Activated CD4-positive, CD25-positive, alpha-beta regulatory T cell treated with anti-CD3 and anti-CD28 coated beads, Interleukin-2, amount 50 U/mL, for 24 hours (primary cell): ENCODE results near the gene P2RY8.
A peak's percentile ranks its signal among the peaks of the same experiment; 100 is the strongest.
"Not testable (repeated sequence)": the region's sequence is repeated elsewhere in the genome, so short reads cannot be mapped to it uniquely, and the experiment has no call there.

ENCODE experiments used
- ATAC-seq, 2 donors: fragments of 150-1000 bp; cut with Tn5 transposase; one replicate each; pipeline ENCODE4 v1.10.0; 2021; ENCODE audit warnings: mild to moderate bottlenecking in 1 of 2, moderate library complexity in 1 of 2

The P2RY8 gene

GRCh38 chrX:1485033-1485432, 52.0 kb downstream of the P2RY8 start:
- ATAC-seq, result no peak

- ATAC-seq, result no peak
Measured at GRCh38 chrX:1484638-1485019, 52.4 kb downstream of the P2RY8 start.

GRCh38 chrX:1483843-1484637, 52.9 kb downstream of the P2RY8 start:
- peak; percentile 15 to 34 for ATAC-seq

GRCh38 chrX:1482530-1482928, 54.5 kb downstream of the P2RY8 start:
- ATAC-seq, result not testable (repeated sequence)

DNA sequence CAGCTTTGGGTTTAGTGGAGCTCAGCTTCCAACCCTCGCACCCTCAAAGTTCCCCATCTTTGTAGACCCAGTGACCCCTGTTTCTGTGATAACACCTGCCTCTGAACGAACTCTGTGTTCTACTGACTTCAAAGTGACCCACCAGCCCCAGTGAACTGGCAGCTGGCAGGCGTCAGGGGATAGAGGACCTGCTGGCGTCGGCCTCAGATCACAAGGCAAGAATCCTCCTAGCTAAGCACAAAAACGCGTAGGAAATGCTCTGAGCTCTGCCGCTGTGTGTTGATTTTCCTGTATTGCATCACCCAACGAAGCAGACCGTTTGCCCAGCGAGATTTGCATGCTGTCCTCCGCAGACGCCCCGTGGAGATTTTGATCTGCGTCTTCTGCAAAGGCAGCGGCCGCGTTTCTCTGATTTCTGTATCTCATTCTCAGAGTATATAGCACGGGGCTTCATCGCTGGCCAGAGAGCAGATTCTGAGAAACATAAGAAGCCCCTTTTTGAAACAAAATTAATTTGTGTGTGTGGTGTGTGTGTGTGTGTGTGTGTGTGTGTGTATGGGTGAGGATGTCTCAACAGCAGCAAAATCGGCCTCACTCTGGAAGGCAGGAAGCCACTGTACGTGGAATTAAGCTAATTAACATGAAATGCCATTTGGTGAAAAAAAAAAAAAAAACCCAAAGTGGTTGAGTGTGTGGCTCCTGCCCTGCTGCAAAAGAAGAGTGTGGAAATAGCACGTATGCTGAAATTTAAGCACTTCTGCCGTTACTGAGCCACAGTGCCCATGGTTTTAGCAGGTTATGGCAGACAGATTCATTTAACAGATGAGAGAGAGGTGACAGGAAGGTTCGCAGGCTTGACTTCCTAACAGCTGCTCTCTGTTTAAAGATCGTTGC, 55.1 kb downstream of the P2RY8 start:
- ATAC-seq, result peak; percentile 73 to 80

- ATAC-seq, result peak; percentile 27 to 57
Measured at GRCh38 chrX:1480082-1480785, 56.8 kb downstream of the P2RY8 start.

GRCh38 chrX:1477801-1478458, 59.1 kb downstream of the P2RY8 start:
- ATAC-seq, result no peak

GRCh38 chrX:1477229-1477628, 59.8 kb downstream of the P2RY8 start:
- no peak for ATAC-seq

- ATAC-seq, result no peak
Measured at GRCh38 chrX:1476682-1477081, 60.3 kb downstream of the P2RY8 start.

GRCh38 chrX:1475881-1476280, 61.1 kb downstream of the P2RY8 start:
- ATAC-seq, result no peak

GRCh38 chrX:1475481-1475880, 61.5 kb downstream of the P2RY8 start:
- ATAC-seq, result no peak

- ATAC-seq, result not testable (repeated sequence)
Measured at GRCh38 chrX:1474593-1474992, 62.4 kb downstream of the P2RY8 start.

DNA sequence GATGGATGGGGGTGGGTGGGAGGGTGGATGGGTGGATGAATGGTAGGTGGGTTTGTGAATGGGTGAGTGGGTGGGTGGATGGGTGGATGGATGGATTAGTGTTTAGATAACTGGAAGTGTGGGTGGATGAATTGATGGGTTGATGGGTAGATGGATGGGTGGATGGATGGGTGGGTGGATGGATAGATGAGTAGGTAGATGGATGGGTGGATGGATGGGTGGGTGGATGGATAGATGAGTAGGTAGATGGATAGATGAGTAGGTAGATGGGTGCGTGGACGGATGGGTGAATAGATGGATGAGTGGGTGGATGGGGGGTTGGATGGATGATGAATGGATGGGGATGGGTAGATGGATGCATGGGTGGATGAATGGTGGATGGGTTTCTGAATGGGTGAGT, 64.0 kb downstream of the P2RY8 start:
- ATAC-seq, result no peak

DNA sequence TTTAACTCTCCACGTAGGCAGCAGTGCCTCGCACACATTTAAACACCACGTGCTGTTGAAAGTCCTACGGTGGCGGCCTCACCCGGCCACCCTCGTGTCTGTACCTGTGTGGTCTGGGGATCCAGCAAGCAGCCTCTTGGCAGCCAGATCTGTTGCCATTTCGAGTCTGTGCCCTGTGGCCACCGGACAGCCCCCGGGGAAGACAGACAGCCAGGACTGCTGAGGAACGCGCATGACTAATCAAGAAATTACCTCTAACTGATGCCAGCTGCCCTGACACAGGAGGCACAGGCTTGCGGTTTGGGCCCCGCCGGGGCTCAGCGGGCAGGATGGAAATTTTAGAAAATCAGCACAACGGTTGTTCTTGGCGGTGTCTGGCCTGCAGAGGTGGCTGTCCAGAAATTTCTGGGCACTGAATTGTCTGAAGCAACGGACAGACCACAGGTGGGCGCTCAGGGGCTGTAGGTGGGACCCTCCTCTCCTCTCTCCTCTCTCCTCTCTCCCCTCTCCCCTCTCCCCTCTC, 68.7 kb downstream of the P2RY8 start:
- ATAC-seq, result peak; percentile 91 to 94

DNA sequence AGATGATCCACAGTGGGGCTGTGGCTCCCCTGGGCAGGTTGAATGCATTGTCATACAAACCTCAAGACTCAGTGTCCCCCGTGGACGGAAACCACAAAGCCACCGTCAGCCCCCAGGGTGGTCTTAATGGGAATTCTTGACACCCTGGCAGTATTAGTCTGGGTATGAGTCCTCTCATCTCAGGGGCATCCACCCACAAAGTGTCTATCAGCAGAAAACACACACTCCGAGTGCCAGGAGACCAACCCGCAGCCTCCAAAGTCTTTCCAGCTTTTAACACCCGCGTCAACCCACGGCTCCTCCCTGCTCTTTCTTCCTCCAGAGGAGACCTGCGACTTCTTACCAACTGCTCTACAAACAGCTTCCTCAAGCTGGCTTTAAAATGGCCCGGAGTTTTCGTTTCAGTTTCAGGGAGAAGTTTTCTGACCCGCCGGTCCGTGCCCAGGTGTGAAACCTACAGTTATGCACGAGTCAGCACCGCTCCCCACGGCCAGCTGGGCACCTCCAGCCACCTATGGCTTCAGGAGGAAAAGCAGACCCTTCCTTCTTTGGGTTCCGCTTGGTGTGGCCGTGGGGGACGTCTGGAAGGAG, 69.9 kb downstream of the P2RY8 start:
- no peak for ATAC-seq

GRCh38 chrX:1466232-1466661, 70.7 kb downstream of the P2RY8 start:
- no peak for ATAC-seq

- no peak for ATAC-seq
Measured at GRCh38 chrX:1465286-1466231, 71.4 kb downstream of the P2RY8 start.

- no peak for ATAC-seq
Measured at GRCh38 chrX:1464971-1465285, 72.1 kb downstream of the P2RY8 start.

DNA sequence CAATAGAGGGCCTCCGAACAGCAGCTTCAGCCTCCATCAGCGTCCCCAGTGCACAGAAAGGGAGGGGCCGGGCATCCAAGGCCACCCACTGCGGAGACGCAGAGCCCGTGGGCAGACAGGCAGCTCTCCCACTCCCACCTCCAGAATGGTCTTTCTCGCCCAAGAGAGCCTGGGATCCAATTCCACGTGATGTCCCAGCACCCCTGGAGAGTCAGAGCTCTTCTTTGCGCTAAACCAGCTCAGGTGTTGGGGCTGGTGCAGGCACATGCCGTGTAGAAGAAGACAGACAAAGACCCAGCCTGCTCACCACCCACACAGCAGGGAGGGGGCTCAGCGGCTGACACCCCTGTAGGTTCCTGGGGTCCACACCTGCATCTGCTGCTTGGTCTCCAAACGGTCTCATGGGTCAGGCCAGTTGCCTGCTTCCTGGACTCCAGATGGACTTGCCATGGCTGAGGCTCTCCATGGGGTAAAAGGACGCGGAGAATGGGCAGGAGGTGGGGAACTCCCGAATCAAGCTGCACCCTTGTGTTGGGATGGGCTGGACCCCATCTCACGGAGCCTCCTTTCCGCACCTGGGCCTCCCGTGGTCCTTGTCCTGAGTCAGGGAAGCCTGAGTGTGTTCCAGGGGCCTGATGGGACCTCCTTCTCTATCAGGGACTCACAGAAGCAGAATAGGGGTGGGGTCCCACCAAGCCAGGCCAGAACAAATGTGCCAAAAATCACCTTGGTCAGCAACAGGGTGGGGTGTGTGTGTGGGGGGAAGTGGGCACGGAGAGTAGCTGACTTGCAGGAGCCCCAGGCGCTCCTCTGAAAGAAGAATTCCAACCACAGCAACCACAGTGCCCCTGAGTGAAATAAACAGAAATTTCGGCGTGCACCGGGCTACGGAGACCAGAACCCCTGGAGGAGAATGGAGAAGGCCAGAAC, 72.7 kb downstream of the P2RY8 start:
- no peak for ATAC-seq

- no peak for ATAC-seq
Measured at GRCh38 chrX:1463581-1463980, 73.4 kb downstream of the P2RY8 start.
